GM23338 (cell line): Measurements from ENCODE around the gene ECPAS. TPM values are rescaled to one million over a fixed set of nuclear protein-coding genes. Genes with fewer than 3 reads are reported as not detected.

ENCODE experiments used
- CREB1 ChIP-seq: fragments of 250-450 bp; sonication (Bioruptor Pico); IDR thresholded peaks from 2 replicates; pipeline ENCODE4 v1.5.0; 2020; ENCODE audit warnings: low read depth, mild to moderate bottlenecking, moderate library complexity
- EZH2phosphoT487 ChIP-seq: fragments of 200-600 bp; sonication (generic); IDR thresholded peaks from one replicate; pipeline ENCODE4 v1.8.1; 2018; ENCODE audit warnings: antibody characterized with exemption; ENCODE audit not compliant: unreplicated experiment
- JUNB ChIP-seq: IDR thresholded peaks from one replicate; pipeline ENCODE4 v1.6.1; 2016; ENCODE audit warnings: antibody characterized with exemption; ENCODE audit not compliant: unreplicated experiment
- STAT1 ChIP-seq: IDR thresholded peaks from one replicate; pipeline ENCODE4 v1.6.1; 2016; ENCODE audit warnings: antibody characterized with exemption; ENCODE audit not compliant: unreplicated experiment
- ZNF114 ChIP-seq: fragments of 250-450 bp; sonication (Bioruptor Pico); IDR thresholded peaks from 2 replicates; pipeline ENCODE4 v1.5.0; 2020; ENCODE audit warnings: mild to moderate bottlenecking, moderate library complexity
- ZNF331 ChIP-seq: fragments of 250-450 bp; sonication (Bioruptor Pico); IDR thresholded peaks from 2 replicates; pipeline ENCODE4 v1.5.0; 2020; ENCODE audit warnings: low read depth, mild to moderate bottlenecking, moderate library complexity
- ZNF462 ChIP-seq: fragments of 250-450 bp; sonication (Bioruptor Pico); IDR thresholded peaks from 2 replicates; pipeline ENCODE4 v1.5.0; 2020; ENCODE audit warnings: mild to moderate bottlenecking, moderate library complexity
- polyA plus RNA-seq: library from polyadenylated mRNA; unstranded; fragments of >200 nt; fragmentation: Nextera tagmentation; extraction: Ambion mirVana; gene quantifications from 2 replicates; pipeline ENCODE4 v1.2.1, GENCODE V29; 2016
- total RNA-seq: library from RNA; depleted of rRNA; stranded (reverse); fragments of >200 nt; shearing (Covaris generic); gene quantifications from 2 replicates; pipeline ENCODE4 v1.2.3, GENCODE V29; 2014
- TF ChIP-seq, protein P1 (sequence below): IDR thresholded peaks from one replicate; pipeline ENCODE4 v1.6.1; 2018; ENCODE audit warnings: antibody characterized with exemption; ENCODE audit not compliant: unreplicated experiment

The ECPAS gene
- total and polyA plus RNA-seq, 2 experiments from 2014 or later, result 51.4 to 104 TPM

- TF ChIP-seq ZNF462 (CRISPR knock-in tag) (no peak), JUNB (no peak), CREB1 (CRISPR knock-in tag) (no peak), STAT1 (no peak), ZNF331 (no peak), ZNF114 (no peak), EZH2phosphoT487 (no peak)
- TF ChIP-seq, protein P1, sequence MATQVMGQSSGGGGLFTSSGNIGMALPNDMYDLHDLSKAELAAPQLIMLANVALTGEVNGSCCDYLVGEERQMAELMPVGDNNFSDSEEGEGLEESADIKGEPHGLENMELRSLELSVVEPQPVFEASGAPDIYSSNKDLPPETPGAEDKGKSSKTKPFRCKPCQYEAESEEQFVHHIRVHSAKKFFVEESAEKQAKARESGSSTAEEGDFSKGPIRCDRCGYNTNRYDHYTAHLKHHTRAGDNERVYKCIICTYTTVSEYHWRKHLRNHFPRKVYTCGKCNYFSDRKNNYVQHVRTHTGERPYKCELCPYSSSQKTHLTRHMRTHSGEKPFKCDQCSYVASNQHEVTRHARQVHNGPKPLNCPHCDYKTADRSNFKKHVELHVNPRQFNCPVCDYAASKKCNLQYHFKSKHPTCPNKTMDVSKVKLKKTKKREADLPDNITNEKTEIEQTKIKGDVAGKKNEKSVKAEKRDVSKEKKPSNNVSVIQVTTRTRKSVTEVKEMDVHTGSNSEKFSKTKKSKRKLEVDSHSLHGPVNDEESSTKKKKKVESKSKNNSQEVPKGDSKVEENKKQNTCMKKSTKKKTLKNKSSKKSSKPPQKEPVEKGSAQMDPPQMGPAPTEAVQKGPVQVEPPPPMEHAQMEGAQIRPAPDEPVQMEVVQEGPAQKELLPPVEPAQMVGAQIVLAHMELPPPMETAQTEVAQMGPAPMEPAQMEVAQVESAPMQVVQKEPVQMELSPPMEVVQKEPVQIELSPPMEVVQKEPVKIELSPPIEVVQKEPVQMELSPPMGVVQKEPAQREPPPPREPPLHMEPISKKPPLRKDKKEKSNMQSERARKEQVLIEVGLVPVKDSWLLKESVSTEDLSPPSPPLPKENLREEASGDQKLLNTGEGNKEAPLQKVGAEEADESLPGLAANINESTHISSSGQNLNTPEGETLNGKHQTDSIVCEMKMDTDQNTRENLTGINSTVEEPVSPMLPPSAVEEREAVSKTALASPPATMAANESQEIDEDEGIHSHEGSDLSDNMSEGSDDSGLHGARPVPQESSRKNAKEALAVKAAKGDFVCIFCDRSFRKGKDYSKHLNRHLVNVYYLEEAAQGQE, result no peak
These were observed 103.2 kb downstream of the ECPAS start (continued) for GRCh38 chr9:111381006-111381405.
